ENCODE data around the gene GGA1. TPM values are rescaled to one million over a fixed set of nuclear protein-coding genes. Genes with fewer than 3 reads are reported as not detected.

Gene GGA1
- total and polyA plus RNA-seq, 10 of the 15 experiments (the other 5 are each of a cell fraction or from before 2014, with no cell fraction given): 1.4 to 79.4 (median 44.4) TPM

DNA sequence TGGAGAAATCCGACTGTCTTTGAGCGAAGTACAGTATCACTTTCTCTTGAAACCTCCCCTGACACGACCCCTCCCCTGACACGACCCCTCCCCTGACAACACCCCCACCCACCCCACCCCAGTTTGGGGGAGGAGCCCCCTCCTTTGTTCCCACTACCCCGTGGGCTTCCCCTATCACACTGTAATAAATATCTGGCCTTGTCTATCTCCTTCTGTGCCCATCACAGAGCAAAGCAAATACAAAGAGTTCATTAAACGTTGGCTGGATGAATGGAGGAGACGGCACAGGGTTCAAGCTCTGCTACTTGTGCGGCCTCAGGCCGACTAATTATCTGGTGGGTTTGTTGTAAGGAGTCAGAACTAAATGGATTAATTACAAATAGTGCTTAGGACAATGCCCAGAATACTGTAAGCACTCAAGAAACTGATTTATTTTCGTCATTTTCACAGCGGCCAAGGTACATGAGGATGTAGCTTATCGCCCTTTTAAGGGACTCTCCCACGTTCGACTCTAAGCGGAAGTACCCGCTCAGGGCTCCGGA, 628 bp upstream of the GGA1 start (continued):
- 0 out of 2 replicates have a peak, but pooled peaks have one; percentile 4 for TF ChIP-seq ZNF384 (IDR thresholded peaks at IDR 0.05; ENCODE audit: borderline replicate concordance, low read depth, low read length)
- 0 out of 2 replicates have a peak, but pooled peaks have one; percentile 46 for TF ChIP-seq NFIC (IDR thresholded peaks at IDR 0.05; ENCODE audit: low read depth, low read length)
- TF ChIP-seq EED (IDR thresholded peaks at IDR 0.05; ENCODE audit: low read depth): no peak
- TF ChIP-seq RAD51 (IDR thresholded peaks at IDR 0.05): 0 out of 2 replicates have a peak, but pooled peaks have one; percentile 22
- TF ChIP-seq TBL1XR1 (IDR thresholded peaks at IDR 0.05; ENCODE audit: low read depth, low read length): no peak; the same call in 1 of the 2 replicates
- TF ChIP-seq FOXK2 (IDR thresholded peaks at IDR 0.05): no peak
- TF ChIP-seq TAF1 (IDR thresholded peaks at IDR 0.05; ENCODE audit: borderline replicate concordance, low read depth, low read length): no peak
- TF ChIP-seq BRCA1 (IDR thresholded peaks at IDR 0.05; ENCODE audit: low read depth, low read length): no peak
- no peak; the same call in 1 of the 2 replicates for TF ChIP-seq RFX5 (IDR thresholded peaks at IDR 0.05; ENCODE audit: low read depth, low read length)
- TF ChIP-seq, protein P1, sequence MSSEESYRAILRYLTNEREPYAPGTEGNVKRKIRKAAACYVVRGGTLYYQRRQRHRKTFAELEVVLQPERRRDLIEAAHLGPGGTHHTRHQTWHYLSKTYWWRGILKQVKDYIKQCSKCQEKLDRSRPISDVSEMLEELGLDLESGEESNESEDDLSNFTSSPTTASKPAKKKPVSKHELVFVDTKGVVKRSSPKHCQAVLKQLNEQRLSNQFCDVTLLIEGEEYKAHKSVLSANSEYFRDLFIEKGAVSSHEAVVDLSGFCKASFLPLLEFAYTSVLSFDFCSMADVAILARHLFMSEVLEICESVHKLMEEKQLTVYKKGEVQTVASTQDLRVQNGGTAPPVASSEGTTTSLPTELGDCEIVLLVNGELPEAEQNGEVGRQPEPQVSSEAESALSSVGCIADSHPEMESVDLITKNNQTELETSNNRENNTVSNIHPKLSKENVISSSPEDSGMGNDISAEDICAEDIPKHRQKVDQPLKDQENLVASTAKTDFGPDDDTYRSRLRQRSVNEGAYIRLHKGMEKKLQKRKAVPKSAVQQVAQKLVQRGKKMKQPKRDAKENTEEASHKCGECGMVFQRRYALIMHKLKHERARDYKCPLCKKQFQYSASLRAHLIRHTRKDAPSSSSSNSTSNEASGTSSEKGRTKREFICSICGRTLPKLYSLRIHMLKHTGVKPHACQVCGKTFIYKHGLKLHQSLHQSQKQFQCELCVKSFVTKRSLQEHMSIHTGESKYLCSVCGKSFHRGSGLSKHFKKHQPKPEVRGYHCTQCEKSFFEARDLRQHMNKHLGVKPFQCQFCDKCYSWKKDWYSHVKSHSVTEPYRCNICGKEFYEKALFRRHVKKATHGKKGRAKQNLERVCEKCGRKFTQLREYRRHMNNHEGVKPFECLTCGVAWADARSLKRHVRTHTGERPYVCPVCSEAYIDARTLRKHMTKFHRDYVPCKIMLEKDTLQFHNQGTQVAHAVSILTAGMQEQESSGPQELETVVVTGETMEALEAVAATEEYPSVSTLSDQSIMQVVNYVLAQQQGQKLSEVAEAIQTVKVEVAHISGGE (CRISPR knock-in tag; IDR thresholded peaks at IDR 0.05): no peak
- no peak for TF ChIP-seq IKZF1 (conservative IDR thresholded peaks at IDR 0.05)
- 0 out of 4 replicates have a peak, but pooled peaks of 1 of the 2 experiments have one; percentile 23 for TF ChIP-seq EP300 (IDR thresholded peaks at IDR 0.05; ENCODE audit: borderline replicate concordance in 1 of 2, control insufficient read depth in 1 of 2, low read depth in 2 of 2, low read length in 2 of 2)
- TF ChIP-seq TARDBP (IDR thresholded peaks at IDR 0.05; ENCODE audit: borderline replicate concordance): no peak
- TF ChIP-seq, protein P2, sequence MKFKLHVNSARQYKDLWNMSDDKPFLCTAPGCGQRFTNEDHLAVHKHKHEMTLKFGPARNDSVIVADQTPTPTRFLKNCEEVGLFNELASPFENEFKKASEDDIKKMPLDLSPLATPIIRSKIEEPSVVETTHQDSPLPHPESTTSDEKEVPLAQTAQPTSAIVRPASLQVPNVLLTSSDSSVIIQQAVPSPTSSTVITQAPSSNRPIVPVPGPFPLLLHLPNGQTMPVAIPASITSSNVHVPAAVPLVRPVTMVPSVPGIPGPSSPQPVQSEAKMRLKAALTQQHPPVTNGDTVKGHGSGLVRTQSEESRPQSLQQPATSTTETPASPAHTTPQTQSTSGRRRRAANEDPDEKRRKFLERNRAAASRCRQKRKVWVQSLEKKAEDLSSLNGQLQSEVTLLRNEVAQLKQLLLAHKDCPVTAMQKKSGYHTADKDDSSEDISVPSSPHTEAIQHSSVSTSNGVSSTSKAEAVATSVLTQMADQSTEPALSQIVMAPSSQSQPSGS (IDR thresholded peaks at IDR 0.05; ENCODE audit: low read length): no peak
- TF ChIP-seq, protein P3, sequence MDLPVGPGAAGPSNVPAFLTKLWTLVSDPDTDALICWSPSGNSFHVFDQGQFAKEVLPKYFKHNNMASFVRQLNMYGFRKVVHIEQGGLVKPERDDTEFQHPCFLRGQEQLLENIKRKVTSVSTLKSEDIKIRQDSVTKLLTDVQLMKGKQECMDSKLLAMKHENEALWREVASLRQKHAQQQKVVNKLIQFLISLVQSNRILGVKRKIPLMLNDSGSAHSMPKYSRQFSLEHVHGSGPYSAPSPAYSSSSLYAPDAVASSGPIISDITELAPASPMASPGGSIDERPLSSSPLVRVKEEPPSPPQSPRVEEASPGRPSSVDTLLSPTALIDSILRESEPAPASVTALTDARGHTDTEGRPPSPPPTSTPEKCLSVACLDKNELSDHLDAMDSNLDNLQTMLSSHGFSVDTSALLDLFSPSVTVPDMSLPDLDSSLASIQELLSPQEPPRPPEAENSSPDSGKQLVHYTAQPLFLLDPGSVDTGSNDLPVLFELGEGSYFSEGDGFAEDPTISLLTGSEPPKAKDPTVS (IDR thresholded peaks at IDR 0.05; ENCODE audit: low read depth, low read length): no peak
- TF ChIP-seq YBX1 (IDR thresholded peaks at IDR 0.05): no peak
- no peak for TF ChIP-seq ZNF217 (IDR thresholded peaks at IDR 0.05)
- TF ChIP-seq ATF7 (IDR thresholded peaks at IDR 0.05; ENCODE audit: low read depth): no peak
- TF ChIP-seq, protein P4, sequence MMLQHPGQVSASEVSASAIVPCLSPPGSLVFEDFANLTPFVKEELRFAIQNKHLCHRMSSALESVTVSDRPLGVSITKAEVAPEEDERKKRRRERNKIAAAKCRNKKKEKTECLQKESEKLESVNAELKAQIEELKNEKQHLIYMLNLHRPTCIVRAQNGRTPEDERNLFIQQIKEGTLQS (IDR thresholded peaks at IDR 0.05; ENCODE audit: borderline replicate concordance, extremely low read depth, low read depth, low read length): no peak
- TF ChIP-seq TCF7 (IDR thresholded peaks at IDR 0.05; ENCODE audit: borderline replicate concordance): no peak
- no peak for TF ChIP-seq HCFC1 (IDR thresholded peaks at IDR 0.05; ENCODE audit: low read length)
- no peak for TF ChIP-seq CBX5 (IDR thresholded peaks at IDR 0.05; ENCODE audit: low read depth)

Measured in GM12878 (cell line).